GM12801 (cell line): ENCODE results near the gene SLX4IP.

Experiments used
- TF ChIP-seq, protein P1 (sequence below): IDR thresholded peaks from one replicate; pipeline ENCODE4 v1.5.1; 2011; ENCODE audit warnings: control low read depth; ENCODE audit not compliant: insufficient read length; ENCODE audit errors: extremely low read depth

The SLX4IP gene

DNA sequence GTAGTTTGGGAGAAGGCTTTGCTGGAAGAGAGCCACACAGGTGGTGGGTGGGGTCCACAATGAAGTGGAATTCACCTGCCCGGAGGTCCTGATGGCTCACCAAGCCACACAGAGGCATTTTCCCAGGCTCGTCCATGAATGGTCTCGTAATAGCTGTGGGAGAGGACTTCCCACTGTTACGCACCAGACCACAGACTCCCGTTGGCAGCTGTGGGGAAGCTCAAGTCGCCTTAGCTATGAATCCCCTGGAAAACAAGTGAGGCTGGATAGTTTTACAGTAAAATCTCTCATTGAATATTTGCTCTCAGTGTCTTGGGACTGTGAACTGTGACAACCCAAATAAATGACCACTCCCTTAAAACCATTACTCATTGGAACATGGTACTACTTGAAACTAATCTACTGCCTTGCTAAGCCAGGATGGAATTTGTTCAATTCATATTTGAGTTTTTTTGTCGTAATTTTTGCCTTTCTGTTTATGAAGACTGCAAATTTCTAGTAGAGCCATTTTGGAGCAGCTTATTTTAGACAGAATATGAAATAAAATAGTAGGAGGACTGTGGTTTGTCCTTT is 159.3 kb downstream of the SLX4IP start:
- TF ChIP-seq, protein P1, sequence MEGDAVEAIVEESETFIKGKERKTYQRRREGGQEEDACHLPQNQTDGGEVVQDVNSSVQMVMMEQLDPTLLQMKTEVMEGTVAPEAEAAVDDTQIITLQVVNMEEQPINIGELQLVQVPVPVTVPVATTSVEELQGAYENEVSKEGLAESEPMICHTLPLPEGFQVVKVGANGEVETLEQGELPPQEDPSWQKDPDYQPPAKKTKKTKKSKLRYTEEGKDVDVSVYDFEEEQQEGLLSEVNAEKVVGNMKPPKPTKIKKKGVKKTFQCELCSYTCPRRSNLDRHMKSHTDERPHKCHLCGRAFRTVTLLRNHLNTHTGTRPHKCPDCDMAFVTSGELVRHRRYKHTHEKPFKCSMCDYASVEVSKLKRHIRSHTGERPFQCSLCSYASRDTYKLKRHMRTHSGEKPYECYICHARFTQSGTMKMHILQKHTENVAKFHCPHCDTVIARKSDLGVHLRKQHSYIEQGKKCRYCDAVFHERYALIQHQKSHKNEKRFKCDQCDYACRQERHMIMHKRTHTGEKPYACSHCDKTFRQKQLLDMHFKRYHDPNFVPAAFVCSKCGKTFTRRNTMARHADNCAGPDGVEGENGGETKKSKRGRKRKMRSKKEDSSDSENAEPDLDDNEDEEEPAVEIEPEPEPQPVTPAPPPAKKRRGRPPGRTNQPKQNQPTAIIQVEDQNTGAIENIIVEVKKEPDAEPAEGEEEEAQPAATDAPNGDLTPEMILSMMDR = no peak

DNA sequence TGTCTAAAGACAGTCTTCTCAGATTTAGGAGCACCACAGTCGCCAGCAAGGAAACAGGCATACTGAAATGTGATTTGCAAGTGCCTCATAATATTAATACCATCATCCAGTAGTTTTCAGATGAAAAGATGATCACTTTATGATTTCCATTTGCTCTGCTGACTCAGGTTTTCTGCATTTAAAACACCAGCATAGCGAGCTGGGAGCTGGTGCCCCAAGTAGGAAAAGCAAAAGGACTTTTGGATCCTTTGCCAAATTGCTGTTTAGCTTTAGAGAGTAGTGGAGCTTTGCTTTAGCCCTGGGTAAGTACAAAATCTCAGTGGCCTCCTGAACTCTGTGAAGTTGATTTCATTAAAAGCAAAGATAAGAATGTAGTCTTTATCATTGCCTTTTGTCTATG is 160.2 kb downstream of the SLX4IP start:
- TF ChIP-seq, protein P1 = no peak

DNA sequence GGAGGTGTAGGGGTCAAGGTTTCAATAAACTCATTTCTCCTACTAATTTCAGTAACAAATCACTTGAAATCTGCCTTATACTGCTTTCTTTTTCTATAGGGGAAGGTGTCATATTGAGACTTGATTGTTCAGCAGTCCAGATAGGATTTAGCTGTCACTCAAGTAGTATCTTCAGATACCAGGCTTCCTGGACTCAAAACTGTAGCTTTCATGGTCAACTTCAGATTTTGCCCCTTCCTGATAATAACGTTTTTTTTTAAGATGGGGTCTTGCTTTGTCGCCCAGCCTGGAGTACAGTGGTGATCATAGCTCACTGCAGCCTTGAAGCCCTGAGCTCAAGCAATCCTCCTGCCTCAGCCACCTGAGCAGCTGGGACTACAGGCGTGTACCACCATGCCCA is 160.9 kb downstream of the SLX4IP start:
- TF ChIP-seq, protein P1 = no peak

DNA sequence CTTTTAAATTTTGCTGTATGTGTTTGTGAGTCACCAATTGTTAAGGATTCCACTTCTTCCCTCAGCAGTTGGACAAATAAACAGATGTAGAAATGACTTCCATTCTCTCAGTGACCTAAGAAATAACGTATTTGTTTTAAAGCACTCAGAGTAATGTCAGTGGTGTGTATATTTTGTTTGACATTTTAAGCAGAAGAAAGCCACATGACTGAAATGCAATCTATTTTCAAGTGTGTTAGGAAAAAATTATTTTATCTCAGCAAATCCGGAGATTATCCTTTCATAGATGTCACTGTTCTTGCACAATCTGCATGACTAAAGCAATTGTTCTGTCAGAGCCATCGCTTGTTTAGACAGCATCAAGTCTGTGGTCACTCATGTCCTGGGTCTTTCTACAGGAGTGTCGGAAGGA is 161.6 kb downstream of the SLX4IP start:
- TF ChIP-seq, protein P1 = no peak

DNA sequence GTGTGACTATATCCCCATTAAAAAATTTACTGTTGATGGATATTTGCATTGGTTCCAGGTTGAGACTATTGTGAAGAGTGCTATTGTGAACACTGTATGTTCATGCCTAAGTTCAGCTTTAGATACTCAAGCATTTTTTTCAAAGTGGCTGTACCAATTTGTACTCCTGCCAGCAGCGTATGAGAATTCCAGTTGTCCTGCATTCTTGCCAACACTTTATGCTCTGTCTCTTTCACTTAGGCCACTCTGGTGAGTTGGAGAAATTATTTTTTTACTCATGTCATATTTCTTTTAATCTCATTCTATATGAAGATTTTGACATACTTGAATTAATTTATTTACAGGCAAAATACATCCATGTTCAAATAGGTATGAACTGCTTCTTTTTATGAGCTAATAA is 162.5 kb downstream of the SLX4IP start:
- TF ChIP-seq, protein P1 = no peak

DNA sequence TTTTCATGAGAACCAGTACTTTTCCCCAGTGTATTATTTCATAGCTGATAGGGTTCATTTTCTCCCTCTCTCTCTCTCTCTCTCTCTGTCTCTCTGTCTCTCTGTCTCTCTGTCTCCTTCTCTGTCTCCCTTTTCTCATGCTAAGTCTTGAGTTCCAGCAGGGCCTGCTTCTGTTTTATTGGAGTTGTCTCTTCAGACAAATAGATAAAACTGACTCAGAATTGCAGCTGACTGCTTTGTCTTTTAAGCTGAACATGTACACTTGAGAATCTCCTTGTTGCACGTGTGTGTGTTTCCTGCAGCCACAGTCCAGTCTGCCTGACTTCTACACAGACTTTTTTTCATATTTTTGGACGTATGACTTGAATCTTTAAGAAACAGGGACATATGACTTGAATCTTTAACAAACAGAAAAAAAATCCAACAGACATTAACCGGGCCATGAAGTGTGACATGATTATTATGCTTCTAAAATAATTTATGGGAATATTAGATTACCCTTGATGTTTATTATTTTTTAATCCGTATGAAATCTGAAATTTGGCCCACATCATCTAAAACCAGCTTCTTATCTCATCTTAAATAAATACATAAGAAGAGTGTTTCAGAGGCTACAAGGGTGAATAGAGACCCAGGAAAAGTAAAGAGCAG is 167.2 kb downstream of the SLX4IP start:
- TF ChIP-seq, protein P1 = no peak

DNA sequence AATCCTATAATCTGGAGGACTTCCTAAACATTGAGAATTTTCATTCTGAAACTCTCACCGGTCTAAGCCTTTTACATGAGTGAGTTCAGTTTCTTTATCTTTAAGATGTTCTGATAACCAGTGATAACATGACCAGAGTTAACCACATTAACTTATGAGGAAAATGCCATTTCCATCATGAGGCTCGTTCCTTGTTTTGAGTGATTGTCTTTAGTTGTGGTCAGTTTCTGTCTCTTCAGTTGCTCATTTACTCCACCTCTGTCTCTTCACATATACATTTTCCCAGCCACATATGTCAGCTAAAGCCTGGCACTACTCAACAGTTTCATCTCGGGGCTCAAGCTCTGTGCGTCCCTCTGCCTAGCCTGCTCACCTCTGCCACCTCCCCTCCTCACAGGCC is 168.3 kb downstream of the SLX4IP start:
- TF ChIP-seq, protein P1 = no peak
